ENCODE measurements around the gene KCNK17.

DNA sequence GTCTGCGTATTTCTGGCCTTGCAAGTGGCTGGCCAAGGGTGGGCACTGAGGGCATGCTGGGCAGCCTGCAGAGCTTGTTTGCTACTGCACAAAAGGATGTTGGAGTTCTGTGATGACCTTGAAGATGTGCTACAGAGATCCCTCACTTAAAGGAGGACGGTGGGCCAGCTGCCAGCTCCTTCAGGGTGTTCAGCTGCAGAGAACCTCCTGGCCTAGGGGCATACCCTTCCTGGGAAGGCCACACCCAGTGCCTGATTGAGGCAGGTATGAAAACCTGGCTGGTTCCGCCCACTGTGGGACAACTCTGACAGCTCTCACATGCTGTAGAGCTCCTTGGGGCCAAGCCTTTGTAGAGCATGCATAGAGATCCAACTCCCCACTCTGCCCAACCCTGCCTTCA lies 3.0 kb upstream of the KCNK17 start:
- TF ChIP-seq, protein P1, sequence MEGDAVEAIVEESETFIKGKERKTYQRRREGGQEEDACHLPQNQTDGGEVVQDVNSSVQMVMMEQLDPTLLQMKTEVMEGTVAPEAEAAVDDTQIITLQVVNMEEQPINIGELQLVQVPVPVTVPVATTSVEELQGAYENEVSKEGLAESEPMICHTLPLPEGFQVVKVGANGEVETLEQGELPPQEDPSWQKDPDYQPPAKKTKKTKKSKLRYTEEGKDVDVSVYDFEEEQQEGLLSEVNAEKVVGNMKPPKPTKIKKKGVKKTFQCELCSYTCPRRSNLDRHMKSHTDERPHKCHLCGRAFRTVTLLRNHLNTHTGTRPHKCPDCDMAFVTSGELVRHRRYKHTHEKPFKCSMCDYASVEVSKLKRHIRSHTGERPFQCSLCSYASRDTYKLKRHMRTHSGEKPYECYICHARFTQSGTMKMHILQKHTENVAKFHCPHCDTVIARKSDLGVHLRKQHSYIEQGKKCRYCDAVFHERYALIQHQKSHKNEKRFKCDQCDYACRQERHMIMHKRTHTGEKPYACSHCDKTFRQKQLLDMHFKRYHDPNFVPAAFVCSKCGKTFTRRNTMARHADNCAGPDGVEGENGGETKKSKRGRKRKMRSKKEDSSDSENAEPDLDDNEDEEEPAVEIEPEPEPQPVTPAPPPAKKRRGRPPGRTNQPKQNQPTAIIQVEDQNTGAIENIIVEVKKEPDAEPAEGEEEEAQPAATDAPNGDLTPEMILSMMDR (IDR thresholded peaks at IDR 0.05) = no peak
- TF ChIP-seq POLR2A (IDR thresholded peaks at IDR 0.05) = no peak
